HG02885 (cell line): ENCODE data around the gene SYPL1.

Experiments
- ATAC-seq: cut with Tn5 transposase; IDR thresholded peaks from one replicate; pipeline ENCODE4 v1.9.1; 2021; ENCODE audit warnings: mild to moderate bottlenecking; ENCODE audit not compliant: unreplicated experiment, poor library complexity

SYPL1 gene

DNA sequence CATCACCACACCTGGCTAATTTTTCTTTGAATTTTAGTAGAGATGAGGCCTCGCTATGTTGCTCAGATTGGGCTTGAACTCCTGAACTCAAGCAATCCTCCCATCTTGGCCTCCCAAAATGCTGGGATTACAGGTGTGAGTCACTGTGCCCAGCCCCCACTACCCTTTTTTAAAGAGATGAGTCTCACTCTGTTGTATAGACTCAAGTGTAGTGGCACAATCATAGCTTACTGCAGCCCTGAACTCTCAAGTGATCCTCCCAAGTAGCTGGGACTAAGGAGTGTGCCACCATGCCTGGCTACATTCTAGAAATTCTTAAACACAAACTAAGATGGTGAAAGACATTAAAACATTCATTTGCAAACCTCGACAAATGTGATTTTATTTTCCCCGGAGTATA lies 12.6 kb downstream of the SYPL1 start:
- no peak for ATAC-seq

DNA sequence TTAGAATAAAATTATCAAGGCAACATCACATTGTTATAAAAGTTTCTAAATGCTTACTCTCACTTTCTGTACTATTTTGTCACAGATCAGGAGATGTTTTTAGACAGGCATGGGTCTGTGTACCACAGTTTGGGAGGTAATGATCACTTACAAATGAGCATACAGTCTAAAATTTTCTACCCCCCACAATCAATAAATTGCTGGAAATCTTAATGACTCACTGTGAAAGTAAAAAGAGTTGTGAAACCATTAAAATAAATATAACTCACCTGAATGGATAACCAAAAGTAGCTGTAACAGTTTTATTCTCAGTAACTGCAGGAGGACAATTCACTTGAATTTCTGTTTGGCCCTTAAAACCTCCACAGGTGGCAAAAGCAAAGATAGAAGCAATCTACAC lies 13.2 kb downstream of the SYPL1 start:
- no peak for ATAC-seq

DNA sequence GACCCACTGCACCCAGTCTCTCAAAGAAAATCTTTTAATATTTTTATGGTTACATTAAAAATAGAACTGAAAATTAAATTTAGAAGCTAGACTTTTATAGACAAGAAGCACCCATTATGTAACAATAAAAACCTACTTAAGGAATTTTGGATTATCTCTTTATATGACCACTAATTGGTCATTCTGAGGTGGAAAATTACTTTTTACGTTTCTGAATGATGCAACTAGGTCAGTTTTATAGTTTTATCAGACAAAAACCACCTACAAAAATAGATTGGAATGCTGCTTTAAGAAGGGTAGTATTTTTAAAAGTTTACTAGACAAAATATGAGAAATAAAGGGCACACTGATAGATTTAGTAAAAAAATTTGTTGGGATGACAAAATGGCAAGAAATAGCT lies 16.5 kb downstream of the SYPL1 start:
- no peak for ATAC-seq

DNA sequence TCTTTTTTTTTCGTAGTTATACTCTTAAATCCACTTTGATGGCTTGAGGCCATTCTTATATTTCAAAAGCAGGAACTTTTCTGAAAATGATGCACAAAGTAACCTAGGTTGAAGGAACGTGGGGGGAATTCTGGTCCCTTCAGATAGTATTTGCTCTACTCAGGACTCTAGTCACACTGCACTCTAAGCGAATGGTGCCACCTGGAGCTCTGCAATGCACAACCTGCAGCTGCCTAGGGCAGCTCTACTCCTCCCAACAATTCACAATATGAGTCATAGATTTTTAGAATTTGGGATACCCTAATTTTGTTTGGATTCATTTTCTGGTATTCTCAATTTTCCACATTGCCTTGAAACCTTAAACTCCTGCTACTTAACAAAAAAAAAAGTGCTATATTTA lies 17.3 kb downstream of the SYPL1 start:
- no peak for ATAC-seq

DNA sequence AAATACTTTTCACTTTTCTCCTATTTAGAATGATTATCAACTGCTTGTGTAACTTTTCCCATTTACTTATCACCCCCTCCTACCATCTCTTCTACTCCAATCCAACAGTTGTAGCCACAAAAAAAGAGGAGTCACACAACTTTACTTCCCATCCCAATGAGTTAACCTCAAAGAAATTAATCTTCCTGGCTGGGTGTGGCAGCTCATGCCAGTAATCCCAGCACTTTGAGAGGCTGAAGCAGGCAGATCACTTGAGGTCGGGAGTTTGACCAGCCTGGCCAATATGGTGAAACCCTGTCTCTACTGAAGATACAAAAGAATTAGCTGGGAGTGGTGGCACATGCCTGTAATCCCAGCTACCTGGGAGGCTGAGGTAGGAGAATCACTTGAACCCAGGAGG lies 19.9 kb downstream of the SYPL1 start:
- no peak for ATAC-seq

DNA sequence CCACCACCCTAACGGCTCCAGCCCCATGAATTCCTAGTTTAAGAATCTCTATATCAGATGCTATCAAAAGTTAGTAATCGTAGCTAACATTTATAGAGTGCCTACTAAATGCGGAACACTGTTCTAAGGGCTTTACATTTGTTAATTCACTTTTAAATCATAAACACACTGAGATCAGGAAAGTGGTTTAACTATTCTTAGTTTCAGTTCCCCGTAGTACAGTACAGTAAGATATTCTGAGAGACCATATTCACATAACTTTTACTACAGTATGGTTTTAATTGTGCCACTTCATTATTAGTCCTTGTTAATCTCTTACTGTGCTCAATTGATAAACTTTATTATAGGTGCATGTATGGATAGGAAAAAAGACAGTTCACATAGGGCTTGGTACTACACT lies 22.5 kb downstream of the SYPL1 start:
- peak; percentile 89 for ATAC-seq

DNA sequence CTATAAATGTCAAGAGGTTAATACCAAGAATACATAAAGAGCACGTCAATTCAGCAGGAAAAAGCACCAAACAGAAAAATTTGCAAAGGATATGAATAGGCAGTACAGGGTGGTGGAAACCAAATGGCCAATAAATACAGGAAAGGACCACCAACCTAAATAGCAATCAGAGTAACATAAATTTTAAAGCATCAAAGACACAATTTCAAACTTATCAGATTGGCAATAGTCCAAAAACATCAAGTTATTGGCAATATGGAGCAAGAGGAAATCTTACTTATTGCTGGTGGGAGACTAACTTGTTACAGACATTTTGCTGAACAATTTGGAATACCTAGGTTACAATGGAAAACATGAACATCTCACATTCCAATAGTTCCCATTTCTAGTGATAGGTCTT lies 24.1 kb downstream of the SYPL1 start:
- no peak for ATAC-seq

DNA sequence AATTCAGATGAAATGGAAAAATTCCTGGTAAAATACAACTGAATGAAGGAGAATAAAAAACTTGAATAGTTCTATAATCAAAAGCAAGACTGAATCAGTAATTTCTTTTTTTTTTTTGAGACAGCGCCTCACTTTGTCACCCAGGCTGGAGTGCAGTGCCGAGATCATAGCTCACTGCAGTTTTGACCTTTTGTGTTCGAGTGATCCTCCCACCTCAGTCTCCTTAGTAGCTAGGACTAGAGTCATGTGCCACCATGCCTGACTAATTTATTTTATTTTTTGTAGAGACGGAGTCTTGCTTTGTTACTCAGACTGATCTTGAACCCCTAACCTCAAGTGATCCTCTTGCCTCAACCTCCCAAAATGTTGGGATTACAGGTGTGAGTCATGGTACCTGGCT lies 26.1 kb downstream of the SYPL1 start:
- no peak for ATAC-seq

DNA sequence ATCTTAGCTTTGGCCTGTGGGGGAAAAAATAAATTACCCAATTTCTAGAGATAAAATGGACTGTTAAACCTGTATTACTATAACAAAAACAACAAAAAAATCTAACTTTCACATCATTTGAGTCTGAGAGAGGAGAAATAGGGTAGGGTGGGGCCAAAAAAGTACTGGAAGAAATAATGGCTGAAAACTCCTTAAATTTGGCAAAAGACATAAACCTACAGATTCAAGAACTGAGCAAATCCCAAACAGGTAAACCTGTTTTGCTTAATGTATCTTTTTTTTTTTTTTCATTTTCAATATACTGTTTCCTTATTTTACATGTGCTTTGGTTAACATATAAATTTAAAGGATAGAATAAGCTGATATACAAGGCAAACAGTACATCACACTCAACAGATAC lies 27.1 kb downstream of the SYPL1 start:
- no peak for ATAC-seq

DNA sequence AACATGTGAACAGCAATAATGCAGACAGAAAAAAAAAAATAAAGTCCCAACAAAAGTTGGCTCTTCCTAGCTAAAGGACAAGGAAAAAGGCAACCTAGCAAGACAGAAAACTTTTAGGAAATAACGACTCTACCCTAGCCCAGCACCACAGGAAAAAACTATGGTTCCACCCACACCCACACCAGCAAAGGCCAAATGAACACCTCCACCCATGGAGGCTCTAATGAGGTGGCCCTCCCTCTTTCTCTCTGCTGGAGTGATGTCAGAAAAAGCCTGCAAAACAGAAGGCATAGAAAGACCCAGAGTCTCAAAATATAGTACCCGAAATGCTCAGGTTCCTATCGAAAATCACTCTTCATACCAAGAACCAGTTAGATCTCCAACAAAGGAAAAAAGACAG lies 28.4 kb downstream of the SYPL1 start:
- ATAC-seq, result no peak

DNA sequence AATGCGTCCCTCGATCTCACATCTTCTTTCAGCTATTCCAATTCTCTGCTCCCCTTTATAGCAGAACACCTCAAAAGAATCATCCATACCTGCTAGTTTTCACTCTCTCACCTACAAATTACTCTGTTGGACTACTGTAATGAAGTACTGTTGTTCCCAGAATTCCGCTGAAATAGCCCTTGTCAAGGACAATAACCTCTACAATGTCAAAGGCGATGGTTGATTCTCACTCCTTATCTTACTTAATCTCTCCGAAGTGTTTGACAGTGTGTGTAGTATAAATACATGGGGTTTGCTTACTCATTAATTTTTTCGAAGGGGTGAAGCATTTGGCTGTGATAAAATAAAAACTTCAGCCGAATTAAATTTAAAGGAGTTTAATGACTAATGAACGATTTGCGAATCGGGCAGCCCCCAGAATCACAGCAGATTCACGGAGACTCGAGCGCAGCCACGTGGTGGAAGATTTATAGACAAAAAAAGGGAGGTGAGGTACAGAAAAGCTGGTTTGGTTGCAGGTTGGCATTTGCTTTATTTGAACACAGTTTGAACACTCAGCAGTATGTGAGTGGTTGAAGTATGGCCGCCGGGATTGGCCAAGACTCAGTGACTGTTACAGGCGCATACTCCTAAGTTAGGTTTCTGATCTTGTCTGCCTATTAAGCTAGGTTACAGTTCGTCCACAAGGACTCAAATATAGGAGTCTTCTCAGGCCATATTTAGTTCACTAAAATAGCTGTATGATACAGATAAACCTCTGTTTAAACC lies 29.8 kb downstream of the SYPL1 start:
- no peak for ATAC-seq

DNA sequence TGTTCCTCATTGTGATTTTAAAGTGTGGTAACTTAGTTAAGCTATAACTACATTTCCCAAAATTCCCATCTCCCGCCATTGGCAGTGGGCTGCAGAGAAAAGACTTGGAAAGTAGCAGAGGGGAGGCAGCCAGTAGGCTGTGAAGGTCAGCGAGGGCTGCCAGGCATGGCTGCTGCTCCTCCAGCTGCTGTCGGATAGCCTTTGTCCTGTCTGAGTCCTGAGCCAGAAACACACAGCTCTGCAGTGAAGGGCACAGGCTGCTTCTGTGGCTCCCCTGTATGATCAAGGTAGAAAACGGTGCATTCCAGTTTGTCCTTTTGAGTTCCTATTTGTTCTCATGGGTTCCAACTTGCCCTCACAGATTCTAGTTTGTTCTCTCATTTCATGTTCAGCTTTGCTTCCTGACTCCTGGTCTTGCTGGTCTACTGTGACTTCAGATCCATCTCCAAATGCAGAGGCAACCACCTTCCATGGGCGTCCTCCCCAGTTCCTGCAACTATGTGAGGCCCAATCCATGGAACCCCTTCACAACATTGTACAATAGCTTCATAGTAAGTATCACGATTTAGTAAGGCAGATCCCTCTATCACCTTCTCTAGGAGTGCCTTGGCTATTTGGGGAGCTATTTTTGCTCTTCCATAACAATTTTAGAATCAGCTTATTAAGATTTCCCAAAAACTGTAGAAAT lies 31.7 kb downstream of the SYPL1 start:
- no peak for ATAC-seq

DNA sequence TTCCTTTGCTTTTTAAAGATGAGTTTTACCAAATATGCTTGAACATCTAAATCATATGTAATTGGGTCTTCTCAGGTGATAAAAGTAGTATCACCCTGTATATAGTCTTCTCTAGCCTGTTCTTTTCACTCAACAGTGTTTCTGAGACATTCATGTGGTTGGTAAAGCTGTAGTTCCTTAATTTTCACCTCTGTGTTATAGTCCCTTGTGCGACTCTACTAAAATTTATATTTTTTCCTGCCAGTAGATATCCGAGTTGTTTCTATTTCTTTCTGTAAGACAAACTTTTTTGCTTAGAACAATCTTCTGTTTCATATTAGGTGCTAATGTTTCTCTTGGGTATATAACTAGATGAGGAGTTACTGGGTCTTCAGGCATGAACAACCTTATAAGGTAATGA lies 35.6 kb downstream of the SYPL1 start:
- ATAC-seq, result no peak

DNA sequence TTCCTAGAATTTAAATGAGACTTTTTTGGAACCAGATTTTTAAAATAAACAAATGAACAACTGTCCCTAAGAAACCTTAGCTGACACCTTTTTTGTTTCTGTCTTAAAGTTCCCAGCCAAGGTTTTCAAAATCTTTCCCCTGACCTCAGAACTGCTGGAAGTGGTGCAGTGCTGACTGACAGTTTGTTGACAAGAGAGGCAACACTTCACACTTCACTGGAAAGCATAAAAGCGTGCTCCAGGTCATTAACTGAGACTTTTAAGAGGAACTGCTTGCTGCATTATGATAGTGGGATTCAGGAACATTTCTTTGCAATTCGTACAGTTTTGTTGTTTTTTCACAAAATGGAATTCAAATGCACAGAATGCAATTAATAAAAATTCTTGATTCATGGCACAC lies 36.2 kb downstream of the SYPL1 start:
- ATAC-seq, result no peak

DNA sequence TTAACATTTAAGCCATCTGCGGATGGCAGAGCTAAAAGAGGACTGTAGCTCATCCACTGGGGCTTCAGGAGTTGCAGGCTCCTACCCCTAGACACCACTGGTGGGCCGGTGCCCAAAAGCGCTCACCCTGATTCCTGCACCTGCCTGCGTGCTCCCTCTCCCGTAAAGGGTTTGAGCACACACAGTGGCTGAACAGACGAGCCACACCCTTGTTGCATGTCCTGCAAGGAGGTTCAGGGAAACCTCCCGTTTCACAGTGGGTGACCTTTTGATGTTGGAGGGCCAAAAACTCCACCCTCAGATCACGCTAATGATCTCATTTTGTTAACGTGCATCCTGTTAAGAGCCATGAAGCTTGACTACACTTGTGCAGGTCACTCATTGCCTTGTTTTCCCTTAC lies 37.9 kb downstream of the SYPL1 start:
- ATAC-seq, result no peak

DNA sequence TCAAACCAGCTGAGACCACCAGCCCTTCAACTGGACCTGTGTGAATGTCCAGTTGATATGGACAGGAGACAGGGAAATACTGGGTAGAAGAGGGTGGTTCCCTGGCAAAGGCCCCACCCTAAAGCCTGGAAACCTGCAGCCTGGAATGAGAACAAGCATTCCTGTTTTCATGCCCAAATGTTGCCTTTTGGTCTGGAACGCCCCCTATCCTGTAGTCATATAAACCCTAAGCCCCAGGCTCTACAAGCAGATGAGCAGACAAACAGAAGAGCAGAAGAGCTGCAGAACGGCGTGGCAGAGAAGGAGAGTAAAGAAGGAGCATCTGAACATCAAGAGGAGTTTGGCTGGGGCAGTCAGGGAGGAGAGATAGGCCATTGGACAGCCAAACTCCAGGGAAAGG lies 38.4 kb downstream of the SYPL1 start:
- ATAC-seq, result no peak

DNA sequence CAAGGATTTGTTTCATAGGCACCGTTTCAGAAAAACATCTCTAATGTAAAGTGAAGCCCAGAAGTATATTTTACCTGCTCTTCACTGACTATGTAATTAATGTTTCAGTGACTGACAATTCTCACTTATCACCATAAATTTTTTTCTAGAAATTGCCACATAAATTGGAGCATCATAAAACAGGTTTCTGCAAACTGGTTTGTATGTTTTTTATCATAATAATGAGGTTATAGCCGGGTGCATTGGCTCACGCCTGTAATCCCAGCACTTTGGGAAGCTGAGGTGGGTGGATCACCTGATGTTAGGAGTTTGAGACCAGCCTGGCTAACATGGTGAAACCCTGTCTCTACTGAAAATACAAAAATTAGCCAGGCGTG lies 39.4 kb downstream of the SYPL1 start:
- no peak for ATAC-seq

DNA sequence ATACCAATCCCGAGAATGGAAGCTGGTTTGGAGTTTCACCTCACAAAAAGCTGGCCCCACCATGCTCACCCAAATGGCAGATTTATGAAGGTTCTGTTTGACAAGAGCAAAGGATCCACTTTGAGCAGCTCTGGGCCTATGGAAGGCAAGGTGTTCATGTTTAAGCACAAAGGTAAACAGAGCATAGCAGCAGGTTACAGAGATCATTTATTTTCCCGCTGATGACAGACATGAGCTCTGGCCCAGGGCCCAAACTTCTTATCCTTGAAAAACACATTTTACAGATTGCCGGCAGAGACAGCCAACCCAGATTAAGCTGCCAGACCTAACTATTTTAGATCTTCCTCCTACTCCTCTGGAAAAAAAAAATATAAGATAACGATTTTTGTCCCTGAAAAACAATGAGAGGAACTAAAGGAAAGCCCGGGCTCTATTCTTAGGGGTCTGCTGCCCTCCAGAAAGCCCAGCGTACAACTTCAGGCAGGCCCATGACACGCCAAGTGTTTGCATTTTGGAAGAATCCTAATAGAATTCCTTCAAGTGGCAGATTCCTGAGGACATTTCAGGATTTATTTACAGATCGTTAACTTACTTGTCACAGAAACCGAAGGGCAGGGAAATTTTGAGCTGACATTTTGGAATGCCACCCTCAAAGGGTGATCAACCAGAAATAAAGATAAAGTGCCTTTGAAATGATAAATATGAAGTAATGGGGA lies 40.0 kb downstream of the SYPL1 start:
- no peak for ATAC-seq

DNA sequence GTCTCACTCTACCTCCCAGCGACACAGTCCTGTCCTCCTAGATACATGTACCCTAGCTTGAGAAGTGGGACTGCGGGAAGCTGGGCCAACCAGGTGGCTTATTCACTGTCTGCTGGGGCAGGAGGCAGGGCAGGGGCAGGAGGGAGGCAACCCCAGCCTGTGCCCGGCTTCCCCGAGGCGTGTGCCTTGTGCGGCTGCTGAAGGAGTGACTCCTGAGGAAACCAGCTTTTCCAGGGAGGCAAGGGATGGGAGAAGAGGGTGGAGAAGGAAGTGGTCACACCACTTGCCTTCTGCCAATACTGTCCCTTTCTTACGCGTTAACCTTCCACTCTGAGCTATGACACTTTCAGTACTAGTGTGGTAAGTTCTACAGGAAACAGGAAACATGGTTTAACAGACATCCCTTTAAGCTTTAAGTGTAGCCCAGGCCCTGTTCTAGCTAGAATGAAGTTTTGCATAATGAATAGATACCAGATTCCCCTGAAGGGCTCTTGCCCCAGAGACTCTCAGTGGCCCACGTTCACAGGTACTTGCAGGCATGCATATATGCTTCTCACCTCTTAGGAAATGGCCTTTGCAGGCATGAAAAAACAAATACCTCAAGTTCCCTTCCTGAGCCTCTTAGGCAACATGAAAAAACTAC lies 40.6 kb downstream of the SYPL1 start:
- ATAC-seq, result peak; percentile 96

DNA sequence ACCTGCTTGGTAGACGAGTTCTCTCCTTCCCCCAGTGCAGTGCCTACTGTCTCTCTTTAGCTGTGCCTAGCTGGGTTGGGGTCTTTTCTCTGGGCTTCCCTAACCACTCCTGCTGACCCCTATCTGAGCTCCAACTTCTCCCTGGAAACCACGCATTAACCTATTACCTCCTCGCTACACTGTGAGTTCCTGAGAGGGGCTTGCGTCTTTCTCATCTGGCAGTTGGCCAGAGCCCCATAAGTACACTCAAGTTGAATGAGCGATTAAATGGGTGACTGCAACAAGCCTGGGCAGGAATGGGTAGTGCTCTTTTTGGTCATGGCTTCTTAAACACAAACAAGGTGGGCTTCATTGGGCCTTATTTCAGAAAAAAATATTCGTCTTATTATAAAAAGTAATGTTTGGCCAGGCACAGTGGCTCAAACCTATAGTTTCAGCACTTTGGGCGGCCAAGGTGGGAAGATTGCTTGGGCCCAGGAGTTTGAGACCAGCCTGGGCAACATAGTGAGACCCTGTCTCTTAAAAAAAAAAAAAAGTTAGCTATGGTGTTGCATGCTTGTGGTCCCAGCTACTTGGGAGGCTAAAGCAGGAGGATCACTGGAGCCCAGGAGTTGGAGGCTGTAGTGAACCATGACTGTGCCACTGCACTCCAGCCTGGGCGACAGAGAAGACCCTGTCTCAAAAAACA lies 41.4 kb downstream of the SYPL1 start:
- no peak for ATAC-seq

DNA sequence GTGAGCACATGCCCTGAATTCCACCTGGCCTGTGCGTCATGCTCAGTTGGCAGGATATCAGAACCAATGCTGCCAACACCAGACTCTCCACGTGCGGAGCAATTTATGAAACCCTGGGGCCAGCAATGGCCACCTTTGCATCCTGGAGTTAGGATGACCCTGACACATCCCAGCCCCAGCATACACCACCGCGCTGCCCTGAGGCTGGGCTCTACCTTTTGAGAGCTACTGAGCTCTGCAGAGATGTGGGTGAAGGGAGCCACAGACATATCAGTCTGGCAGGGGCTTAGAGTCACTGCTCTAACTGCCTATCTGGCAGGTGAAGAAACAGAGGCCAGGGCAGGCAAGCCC lies 41.9 kb downstream of the SYPL1 start:
- ATAC-seq, result no peak
